ENCODE data around the gene VAV3. TPM values are rescaled to one million over a fixed set of nuclear protein-coding genes. Genes with fewer than 3 reads are reported as not detected.

VAV3 gene
- total RNA-seq, 1 donor from 2014 or later = 0.64 TPM

DNA sequence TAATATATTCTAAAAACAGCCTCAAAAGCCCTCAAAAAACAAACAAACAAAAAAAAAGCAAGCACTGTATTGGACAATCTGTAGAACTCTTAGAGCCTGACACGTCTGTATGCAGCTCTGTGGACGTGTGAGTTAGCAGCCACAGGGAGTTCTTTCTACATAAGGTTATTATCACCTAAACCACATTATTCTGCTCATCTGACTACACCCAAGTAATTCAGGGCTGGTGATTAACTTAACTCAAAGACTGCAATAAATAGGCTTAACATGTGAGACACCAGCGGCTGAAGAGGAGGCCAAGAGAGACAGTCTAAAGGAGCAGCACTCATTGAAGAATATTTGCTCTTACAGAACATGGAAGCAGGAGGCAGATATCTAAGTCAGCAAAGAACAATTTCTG, 316.0 kb downstream of the VAV3 start:
- no peak for DNase-seq (ENCODE audit: low spot score in 2 of 2)
- Histone ChIP-seq H3K27me3 (no peaks in the 10 kb centered on the region), H3K4me1 (no peaks in the 10 kb centered on the region), H3K27ac (no peak overlapping the region), H3K9me3 (no peaks in the 10 kb centered on the region), H3K36me3 (no peaks in the 10 kb centered on the region), H3K4me3 (no peak overlapping the region)
- TF ChIP-seq, protein P1, sequence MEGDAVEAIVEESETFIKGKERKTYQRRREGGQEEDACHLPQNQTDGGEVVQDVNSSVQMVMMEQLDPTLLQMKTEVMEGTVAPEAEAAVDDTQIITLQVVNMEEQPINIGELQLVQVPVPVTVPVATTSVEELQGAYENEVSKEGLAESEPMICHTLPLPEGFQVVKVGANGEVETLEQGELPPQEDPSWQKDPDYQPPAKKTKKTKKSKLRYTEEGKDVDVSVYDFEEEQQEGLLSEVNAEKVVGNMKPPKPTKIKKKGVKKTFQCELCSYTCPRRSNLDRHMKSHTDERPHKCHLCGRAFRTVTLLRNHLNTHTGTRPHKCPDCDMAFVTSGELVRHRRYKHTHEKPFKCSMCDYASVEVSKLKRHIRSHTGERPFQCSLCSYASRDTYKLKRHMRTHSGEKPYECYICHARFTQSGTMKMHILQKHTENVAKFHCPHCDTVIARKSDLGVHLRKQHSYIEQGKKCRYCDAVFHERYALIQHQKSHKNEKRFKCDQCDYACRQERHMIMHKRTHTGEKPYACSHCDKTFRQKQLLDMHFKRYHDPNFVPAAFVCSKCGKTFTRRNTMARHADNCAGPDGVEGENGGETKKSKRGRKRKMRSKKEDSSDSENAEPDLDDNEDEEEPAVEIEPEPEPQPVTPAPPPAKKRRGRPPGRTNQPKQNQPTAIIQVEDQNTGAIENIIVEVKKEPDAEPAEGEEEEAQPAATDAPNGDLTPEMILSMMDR (IDR thresholded peaks at IDR 0.05) = no peak
- intact Hi-C loops (cut with DNase I) = no loop called here

DNA sequence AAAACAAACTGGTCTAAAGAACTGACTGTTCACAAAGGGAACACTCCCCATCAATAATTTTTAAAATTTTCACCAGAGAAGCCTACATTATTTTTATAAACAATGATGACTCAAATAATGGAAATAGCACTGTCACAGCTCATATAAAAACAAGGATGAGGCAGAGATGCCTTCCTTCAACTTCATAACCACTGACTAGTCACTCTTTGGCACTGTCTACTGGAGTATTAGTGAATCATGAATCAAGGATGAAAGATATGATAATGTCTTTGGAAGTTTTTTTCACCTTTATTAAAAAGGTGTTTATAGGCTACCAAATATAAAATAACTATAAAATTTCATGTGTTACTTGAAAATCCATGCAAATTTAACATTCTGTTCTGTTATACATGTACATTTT, 316.9 kb downstream of the VAV3 start:
- H3K27me3 ChIP-seq = no peaks in the 10 kb centered on the region
- no peaks in the 10 kb centered on the region for H3K36me3 ChIP-seq
- H3K4me1 ChIP-seq = no peaks in the 10 kb centered on the region
- no peak overlapping the region for H3K27ac ChIP-seq
- no peak overlapping the region for H3K4me3 ChIP-seq
- intact Hi-C loops (cut with DNase I) = no loop called here
- no peaks in the 10 kb centered on the region for H3K9me3 ChIP-seq
- TF ChIP-seq, protein P1 (IDR thresholded peaks at IDR 0.05) = no peak
- no peak for DNase-seq (ENCODE audit: low spot score in 2 of 2)

DNA sequence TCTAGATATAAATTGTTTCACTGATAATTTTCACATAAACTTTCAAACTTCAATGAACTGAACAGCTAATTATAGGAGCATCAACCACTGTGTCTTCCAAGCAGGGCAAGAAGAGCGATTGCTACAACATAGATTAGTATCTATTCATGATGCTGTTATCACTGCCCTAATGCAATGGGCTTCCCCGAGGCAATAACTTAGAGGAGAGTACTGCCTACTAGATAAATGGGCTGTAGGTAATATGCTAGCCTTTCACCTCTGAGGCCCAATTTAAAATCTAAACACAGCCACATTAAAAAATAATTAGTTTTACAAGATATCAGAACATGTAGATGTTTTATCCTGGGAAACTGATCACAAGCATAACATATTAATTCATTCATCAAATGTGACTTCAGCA, 318.0 kb downstream of the VAV3 start:
- intact Hi-C loops (cut with DNase I) = no loop called here
- Histone ChIP-seq H3K9me3 (no peaks in the 10 kb centered on the region), H3K27me3 (no peaks in the 10 kb centered on the region), H3K36me3 (no peaks in the 10 kb centered on the region), H3K4me1 (no peaks in the 10 kb centered on the region), H3K27ac (no peak overlapping the region), H3K4me3 (no peak overlapping the region)
- DNase-seq (ENCODE audit: low spot score in 2 of 2) = no peak
- TF ChIP-seq, protein P1 (IDR thresholded peaks at IDR 0.05) = no peak

DNA sequence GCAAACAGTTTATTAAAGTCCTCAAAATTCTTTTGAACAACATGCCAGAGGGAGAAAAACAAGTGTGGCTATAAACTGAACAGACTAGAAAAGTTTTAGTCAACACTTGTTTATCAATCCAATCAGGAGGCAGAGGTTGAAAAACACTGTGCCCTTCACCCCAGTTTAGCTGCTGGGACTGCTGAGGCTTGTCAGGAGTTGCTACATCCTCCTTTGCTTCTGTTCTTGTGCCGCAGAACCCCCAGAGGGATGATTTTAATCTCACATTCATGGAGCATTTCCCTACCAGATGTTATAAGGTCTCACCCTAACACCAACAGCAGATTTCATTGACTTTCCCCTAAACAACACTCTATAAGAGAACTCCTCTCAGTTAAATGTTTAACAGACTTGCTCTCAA, 321.2 kb downstream of the VAV3 start:
- intact Hi-C loops (cut with DNase I) = no loop called here
- TF ChIP-seq, protein P1 (IDR thresholded peaks at IDR 0.05) = no peak
- H3K27ac ChIP-seq = no peak overlapping the region

DNA sequence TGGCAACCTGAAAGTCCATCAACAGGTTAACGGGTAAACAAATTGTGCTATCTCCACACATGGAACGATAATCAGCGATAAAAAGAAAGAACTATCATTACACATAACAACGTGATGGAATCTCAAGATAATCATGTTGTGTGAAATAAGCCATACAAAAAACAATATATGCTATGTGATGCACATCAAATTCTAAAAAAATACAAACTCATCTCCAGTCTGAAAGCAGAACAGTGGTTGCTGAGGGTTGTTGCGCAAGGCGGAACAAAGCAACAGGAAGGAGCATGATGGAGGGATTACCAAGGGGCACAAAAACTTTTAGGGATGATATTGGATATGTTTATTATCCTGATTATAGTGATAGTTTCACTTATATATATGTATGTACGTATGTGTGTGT, 324.8 kb downstream of the VAV3 start:
- TF ChIP-seq, protein P1 (IDR thresholded peaks at IDR 0.05) = no peak
- intact Hi-C loops (cut with DNase I) = no loop called here
- H3K27ac ChIP-seq = no peak overlapping the region
- H3K4me1 ChIP-seq = no peaks in the 10 kb centered on the region
- DNase-seq (ENCODE audit: low spot score in 2 of 2) = no peak
- H3K4me3 ChIP-seq = no peak overlapping the region
- no peaks in the 10 kb centered on the region for H3K36me3 ChIP-seq
- no peaks in the 10 kb centered on the region for H3K27me3 ChIP-seq
- no peaks in the 10 kb centered on the region for H3K9me3 ChIP-seq

More for the DNA sequence above, 321.2 kb downstream of the VAV3 start:
- Histone ChIP-seq H3K27me3 (no peaks in the 10 kb centered on the region), H3K9me3 (no peaks in the 10 kb centered on the region), H3K4me3 (no peak overlapping the region), H3K36me3 (no peaks in the 10 kb centered on the region), H3K4me1 (no peaks in the 10 kb centered on the region)
- no peak for DNase-seq (ENCODE audit: low spot score in 2 of 2)

DNA sequence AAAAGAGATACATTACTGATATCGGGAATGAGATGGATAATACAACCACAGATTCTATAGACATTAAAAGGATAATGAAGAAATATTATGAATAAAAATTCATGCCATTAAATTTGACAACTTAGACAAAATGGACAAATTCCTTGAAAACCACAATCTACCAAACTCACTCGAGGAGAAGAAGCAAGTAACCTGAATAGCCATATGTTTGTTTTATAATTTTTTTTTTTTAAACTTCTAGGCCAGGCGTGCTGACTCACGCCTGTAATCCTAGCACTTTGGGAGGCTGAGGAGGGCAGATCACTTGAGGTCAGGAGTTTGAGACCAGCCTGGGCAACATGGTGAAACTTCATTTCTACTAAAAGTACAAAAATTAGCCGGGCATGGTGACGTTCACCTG, 327.9 kb downstream of the VAV3 start:
- Histone ChIP-seq H3K36me3 (no peaks in the 10 kb centered on the region), H3K4me1 (no peaks in the 10 kb centered on the region), H3K9me3 (no peaks in the 10 kb centered on the region), H3K4me3 (no peak overlapping the region), H3K27ac (no peak overlapping the region), H3K27me3 (no peaks in the 10 kb centered on the region)
- intact Hi-C loops (cut with DNase I) = no loop called here
- no peak for DNase-seq (ENCODE audit: low spot score in 2 of 2)
- TF ChIP-seq, protein P1 (IDR thresholded peaks at IDR 0.05) = no peak

Data from ascending aorta (tissue), 2 donors.